Measurements from ENCODE around the gene HNMT.

Gene HNMT

GRCh38 chr2:138000796-138001195, 36.5 kb downstream of the HNMT start:
- H3K36me3 ChIP-seq (ENCODE audit: insufficient read depth, low read length): no peaks in the 10 kb centered on the region
- no peak for DNase-seq (ENCODE audit: low read depth, low spot score)
- no peak overlapping the region for H3K4me3 ChIP-seq
- no peak overlapping the region for H3K27ac ChIP-seq
- H3K9ac ChIP-seq (ENCODE audit: insufficient read length): no peak overlapping the region
- H3K9me3 ChIP-seq (ENCODE audit: low read depth, low read length): no peaks in the 10 kb centered on the region
- TF ChIP-seq EZH2 (IDR thresholded peaks at IDR 0.05) (no peak), POLR2AphosphoS5 (IDR thresholded peaks at IDR 0.05; ENCODE audit: borderline replicate concordance, low read depth, low read length) (no peak), FOXP2 (optimal IDR thresholded peaks at IDR 0.05; ENCODE audit: control extremely low read depth, extremely low read length, insufficient read depth) (no peak)

GRCh38 chr2:138003411-138003810, 39.1 kb downstream of the HNMT start:
- no peak overlapping the region for H3K4me3 ChIP-seq
- no peak overlapping the region for H3K9ac ChIP-seq (ENCODE audit: insufficient read length)
- no peaks in the 10 kb centered on the region for H3K9me3 ChIP-seq (ENCODE audit: low read depth, low read length)
- no peak for TF ChIP-seq POLR2AphosphoS5 (IDR thresholded peaks at IDR 0.05; ENCODE audit: borderline replicate concordance, low read depth, low read length)
- no peak for TF ChIP-seq EZH2 (IDR thresholded peaks at IDR 0.05)
- TF ChIP-seq FOXP2 (optimal IDR thresholded peaks at IDR 0.05; ENCODE audit: control extremely low read depth, extremely low read length, insufficient read depth): no peak
- no peaks in the 10 kb centered on the region for H3K36me3 ChIP-seq (ENCODE audit: insufficient read depth, low read length)
- H3K27ac ChIP-seq: no peak overlapping the region
- no peak for DNase-seq (ENCODE audit: low read depth, low spot score)

GRCh38 chr2:138007431-138007830, 43.2 kb downstream of the HNMT start:
- H3K4me3 ChIP-seq: no peak overlapping the region
- H3K9ac ChIP-seq (ENCODE audit: insufficient read length): no peak overlapping the region
- DNase-seq (ENCODE audit: low read depth, low spot score): no peak
- H3K9me3 ChIP-seq (ENCODE audit: low read depth, low read length): no peaks in the 10 kb centered on the region
- no peaks in the 10 kb centered on the region for H3K36me3 ChIP-seq (ENCODE audit: insufficient read depth, low read length)
- TF ChIP-seq EZH2 (IDR thresholded peaks at IDR 0.05) (no peak), FOXP2 (optimal IDR thresholded peaks at IDR 0.05; ENCODE audit: control extremely low read depth, extremely low read length, insufficient read depth) (no peak), POLR2AphosphoS5 (IDR thresholded peaks at IDR 0.05; ENCODE audit: borderline replicate concordance, low read depth, low read length) (no peak)
- H3K27ac ChIP-seq: no peak overlapping the region

- Histone ChIP-seq H3K9me3 (ENCODE audit: low read depth, low read length) (no peaks in the 10 kb centered on the region), H3K4me3 (no peak overlapping the region), H3K9ac (ENCODE audit: insufficient read length) (no peak overlapping the region), H3K27ac (no peak overlapping the region), H3K36me3 (ENCODE audit: insufficient read depth, low read length) (no peaks in the 10 kb centered on the region)
- DNase-seq (ENCODE audit: low read depth, low spot score): no peak
- TF ChIP-seq POLR2AphosphoS5 (IDR thresholded peaks at IDR 0.05; ENCODE audit: borderline replicate concordance, low read depth, low read length) (no peak), FOXP2 (optimal IDR thresholded peaks at IDR 0.05; ENCODE audit: control extremely low read depth, extremely low read length, insufficient read depth) (no peak), EZH2 (IDR thresholded peaks at IDR 0.05) (no peak)
These were observed 45.3 kb downstream of the HNMT start for GRCh38 chr2:138009622-138010021.

- H3K36me3 ChIP-seq (ENCODE audit: insufficient read depth, low read length): no peaks in the 10 kb centered on the region
- no peak overlapping the region for H3K27ac ChIP-seq
- H3K4me3 ChIP-seq: no peak overlapping the region
- no peak overlapping the region for H3K9ac ChIP-seq (ENCODE audit: insufficient read length)
- no peaks in the 10 kb centered on the region for H3K9me3 ChIP-seq (ENCODE audit: low read depth, low read length)
- DNase-seq (ENCODE audit: low read depth, low spot score): no peak
- TF ChIP-seq EZH2 (IDR thresholded peaks at IDR 0.05) (no peak), FOXP2 (optimal IDR thresholded peaks at IDR 0.05; ENCODE audit: control extremely low read depth, extremely low read length, insufficient read depth) (no peak), POLR2AphosphoS5 (IDR thresholded peaks at IDR 0.05; ENCODE audit: borderline replicate concordance, low read depth, low read length) (no peak)
These were observed 46.6 kb downstream of the HNMT start for GRCh38 chr2:138010890-138011289.

GRCh38 chr2:138012082-138012481, 47.8 kb downstream of the HNMT start:
- Histone ChIP-seq H3K9ac (ENCODE audit: insufficient read length) (no peak overlapping the region), H3K27ac (no peak overlapping the region), H3K4me3 (no peak overlapping the region), H3K9me3 (ENCODE audit: low read depth, low read length) (no peaks in the 10 kb centered on the region), H3K36me3 (ENCODE audit: insufficient read depth, low read length) (no peaks in the 10 kb centered on the region)
- no peak for DNase-seq (ENCODE audit: low read depth, low spot score)
- TF ChIP-seq FOXP2 (optimal IDR thresholded peaks at IDR 0.05; ENCODE audit: control extremely low read depth, extremely low read length, insufficient read depth) (no peak), EZH2 (IDR thresholded peaks at IDR 0.05) (no peak), POLR2AphosphoS5 (IDR thresholded peaks at IDR 0.05; ENCODE audit: borderline replicate concordance, low read depth, low read length) (no peak)

GRCh38 chr2:138012968-138013367, 48.7 kb downstream of the HNMT start:
- DNase-seq (ENCODE audit: low read depth, low spot score): no peak
- Histone ChIP-seq H3K36me3 (ENCODE audit: insufficient read depth, low read length) (no peaks in the 10 kb centered on the region), H3K9me3 (ENCODE audit: low read depth, low read length) (no peaks in the 10 kb centered on the region), H3K4me3 (no peak overlapping the region), H3K9ac (ENCODE audit: insufficient read length) (no peak overlapping the region), H3K27ac (no peak overlapping the region)
- no peak for TF ChIP-seq EZH2 (IDR thresholded peaks at IDR 0.05)
- no peak for TF ChIP-seq FOXP2 (optimal IDR thresholded peaks at IDR 0.05; ENCODE audit: control extremely low read depth, extremely low read length, insufficient read depth)
- TF ChIP-seq POLR2AphosphoS5 (IDR thresholded peaks at IDR 0.05; ENCODE audit: borderline replicate concordance, low read depth, low read length): no peak

- no peak for DNase-seq (ENCODE audit: low read depth, low spot score)
- Histone ChIP-seq H3K36me3 (ENCODE audit: insufficient read depth, low read length) (no peaks in the 10 kb centered on the region), H3K4me3 (no peak overlapping the region), H3K27ac (no peak overlapping the region), H3K9me3 (ENCODE audit: low read depth, low read length) (no peaks in the 10 kb centered on the region), H3K9ac (ENCODE audit: insufficient read length) (no peak overlapping the region)
- no peak for TF ChIP-seq EZH2 (IDR thresholded peaks at IDR 0.05)
- no peak for TF ChIP-seq FOXP2 (optimal IDR thresholded peaks at IDR 0.05; ENCODE audit: control extremely low read depth, extremely low read length, insufficient read depth)
- no peak for TF ChIP-seq POLR2AphosphoS5 (IDR thresholded peaks at IDR 0.05; ENCODE audit: borderline replicate concordance, low read depth, low read length)
These were observed 49.4 kb downstream of the HNMT start for GRCh38 chr2:138013639-138014038.

GRCh38 chr2:138015494-138015893, 51.2 kb downstream of the HNMT start:
- Histone ChIP-seq H3K27ac (no peak overlapping the region), H3K36me3 (ENCODE audit: insufficient read depth, low read length) (no peaks in the 10 kb centered on the region), H3K9ac (ENCODE audit: insufficient read length) (no peak overlapping the region), H3K9me3 (ENCODE audit: low read depth, low read length) (no peaks in the 10 kb centered on the region), H3K4me3 (no peak overlapping the region)
- TF ChIP-seq FOXP2 (optimal IDR thresholded peaks at IDR 0.05; ENCODE audit: control extremely low read depth, extremely low read length, insufficient read depth) (no peak), POLR2AphosphoS5 (IDR thresholded peaks at IDR 0.05; ENCODE audit: borderline replicate concordance, low read depth, low read length) (no peak), EZH2 (IDR thresholded peaks at IDR 0.05) (no peak)
- no peak for DNase-seq (ENCODE audit: low read depth, low spot score)
